Putamen (tissue), 1 donor: ENCODE data around the gene MAPKAPK3.

Experiments
- DNase-seq: peaks from one replicate; pipeline ENCODE4 v3.0.0-alpha.2; 2016; ENCODE audit warnings: low spot score

Gene MAPKAPK3

GRCh38 chr3:50587806-50588758 lies 28.9 kb upstream of the MAPKAPK3 start:
- no peak for DNase-seq

DNA sequence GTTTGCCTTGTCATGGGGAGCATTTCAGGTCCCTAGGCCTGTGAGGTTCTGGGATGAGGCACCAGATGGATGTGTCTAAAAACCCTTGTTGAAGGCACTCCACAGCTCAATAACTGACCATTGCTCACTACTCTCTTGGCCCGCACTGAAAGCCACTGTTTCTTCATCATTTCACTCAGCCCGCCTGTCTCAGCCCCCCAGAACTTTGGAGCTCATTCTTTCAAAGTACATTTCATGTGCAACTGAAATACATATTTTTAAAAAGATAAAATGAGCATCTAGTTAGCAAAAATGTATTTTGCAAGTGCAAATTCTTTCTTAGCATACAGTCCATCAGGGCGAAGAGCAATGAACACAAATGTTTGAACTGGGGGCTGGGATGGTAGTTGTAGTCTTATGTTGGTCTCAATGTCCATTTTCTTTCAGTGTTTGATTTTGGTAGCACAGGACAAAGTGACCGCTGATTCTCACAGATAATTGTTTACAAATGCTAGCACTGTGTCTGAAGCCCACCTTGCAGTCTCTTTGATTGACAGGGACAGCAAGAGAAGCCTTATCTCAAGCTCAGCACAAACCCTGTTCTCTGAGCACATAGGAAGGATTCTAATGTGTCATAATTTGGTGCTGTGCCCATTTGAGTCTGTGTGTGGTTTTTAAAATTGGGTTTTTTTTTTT lies 28.1 kb upstream of the MAPKAPK3 start:
- no peak for DNase-seq

GRCh38 chr3:50591196-50591741 lies 25.7 kb upstream of the MAPKAPK3 start:
- no peak for DNase-seq

GRCh38 chr3:50592568-50592967 lies 24.4 kb upstream of the MAPKAPK3 start:
- no peak for DNase-seq

DNA sequence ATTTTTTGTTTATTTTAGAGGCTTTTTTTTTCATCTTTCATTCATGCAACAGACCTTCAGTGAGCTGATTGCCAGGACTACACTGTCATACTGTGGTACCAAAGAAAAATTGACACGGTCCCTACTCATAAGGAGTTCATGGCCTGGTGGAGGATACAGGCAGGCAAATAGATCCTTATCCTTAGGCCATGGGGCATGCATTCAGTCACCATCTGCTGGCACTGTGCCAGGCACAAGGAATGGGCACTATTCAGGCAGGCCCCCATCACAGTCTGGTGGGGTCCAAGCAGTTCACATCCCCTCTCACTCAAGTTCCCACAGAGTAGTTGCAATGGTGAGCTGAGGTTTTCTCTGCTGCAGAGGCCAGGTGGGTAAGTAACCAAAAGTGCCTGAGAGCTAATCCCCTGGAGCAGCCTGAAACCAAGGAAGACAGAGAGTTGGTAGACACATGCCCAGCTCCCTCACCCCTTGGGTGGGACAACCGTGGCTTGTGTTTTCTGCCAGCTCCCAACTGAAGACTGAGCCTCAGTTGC lies 22.6 kb upstream of the MAPKAPK3 start:
- no peak for DNase-seq

- DNase-seq, result no peak
These were observed 17.7 kb upstream of the MAPKAPK3 start for GRCh38 chr3:50599115-50599715.

GRCh38 chr3:50599716-50600118 lies 17.2 kb upstream of the MAPKAPK3 start:
- no peak for DNase-seq

DNA sequence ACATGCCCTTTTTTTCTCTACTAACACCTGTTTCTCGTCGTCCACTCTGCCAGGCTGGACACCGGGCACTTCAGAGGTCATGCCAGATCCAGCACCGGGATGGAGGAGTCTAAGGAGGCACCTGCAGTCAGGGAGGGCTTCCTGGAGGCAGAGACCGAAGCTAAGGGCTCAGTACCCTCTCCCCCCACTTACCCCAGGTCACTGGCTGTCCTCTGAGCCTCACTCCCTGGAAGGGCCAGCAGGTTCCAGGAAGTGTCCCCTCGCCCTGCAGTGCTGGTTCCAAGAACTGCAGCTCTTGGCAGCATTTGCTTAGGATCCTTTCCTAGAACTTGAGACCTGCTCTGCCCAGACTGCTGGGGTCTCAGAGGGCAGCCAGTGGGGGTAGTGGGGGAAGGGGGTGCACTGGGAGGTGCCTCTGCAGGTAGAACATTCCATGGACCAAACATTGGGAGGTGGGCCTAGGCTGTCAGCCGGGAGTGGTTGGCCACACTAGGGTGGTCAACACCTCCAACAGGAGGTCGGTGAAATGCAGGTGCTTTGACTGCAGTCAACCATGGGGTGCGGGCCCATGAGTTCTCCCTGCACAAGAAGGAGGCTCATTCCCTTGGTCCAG lies 16.7 kb upstream of the MAPKAPK3 start:
- DNase-seq, result no peak

GRCh38 chr3:50600841-50601591 lies 15.9 kb upstream of the MAPKAPK3 start:
- DNase-seq, result peak; percentile 75

GRCh38 chr3:50602595-50603191 lies 14.3 kb upstream of the MAPKAPK3 start:
- no peak for DNase-seq

- no peak for DNase-seq
These were observed 13.5 kb upstream of the MAPKAPK3 start for GRCh38 chr3:50603261-50604109.

DNA sequence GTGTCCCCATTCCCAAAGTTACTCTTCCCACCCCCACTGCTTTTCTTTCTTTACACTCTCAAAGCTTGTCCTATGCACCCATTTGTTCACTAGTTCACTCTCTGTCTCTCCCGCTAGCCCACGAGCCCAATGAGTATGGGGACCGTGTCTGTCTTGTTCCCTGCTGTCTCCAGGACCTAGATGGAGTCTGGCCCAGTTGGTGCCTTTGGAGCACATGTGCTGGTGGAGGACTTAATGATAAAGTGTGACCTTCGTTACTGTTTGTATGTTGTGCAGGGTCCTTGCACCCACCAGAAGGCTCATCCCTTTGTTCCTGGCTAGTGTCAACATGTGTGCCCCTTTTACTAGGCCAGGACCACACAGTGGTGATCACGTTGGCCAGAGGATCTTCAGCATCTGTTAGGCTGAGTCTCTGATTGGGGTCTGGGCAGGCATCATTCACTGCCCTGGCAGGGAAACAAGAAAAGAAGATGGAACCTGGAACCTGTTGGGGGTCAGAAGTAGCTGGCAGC lies 12.8 kb upstream of the MAPKAPK3 start:
- no peak for DNase-seq

- no peak for DNase-seq
These were observed 12.0 kb upstream of the MAPKAPK3 start for GRCh38 chr3:50604628-50605588.

GRCh38 chr3:50605901-50606326 lies 11.0 kb upstream of the MAPKAPK3 start:
- DNase-seq, result no peak

DNA sequence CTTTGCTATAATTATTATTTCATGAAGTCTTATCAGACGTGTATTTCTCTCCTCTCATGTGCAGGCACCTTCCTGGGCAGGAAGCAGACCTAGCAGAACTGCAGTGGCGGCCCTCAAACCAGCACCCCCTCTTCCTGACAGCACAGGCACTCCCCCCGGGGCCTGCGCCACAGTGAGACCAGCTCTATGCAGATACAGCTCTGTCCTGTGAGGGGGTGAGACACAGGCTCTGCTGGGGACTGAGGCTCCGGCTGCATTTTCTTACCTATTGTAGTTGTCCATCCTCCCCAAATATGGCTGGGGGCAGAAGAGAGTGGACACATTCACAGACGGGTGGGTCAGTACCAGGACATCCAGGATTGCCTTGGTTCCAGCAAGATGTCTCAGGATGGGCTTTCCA lies 10.4 kb upstream of the MAPKAPK3 start:
- DNase-seq, result no peak

GRCh38 chr3:50607271-50608091 lies 9.5 kb upstream of the MAPKAPK3 start:
- no peak for DNase-seq

DNA sequence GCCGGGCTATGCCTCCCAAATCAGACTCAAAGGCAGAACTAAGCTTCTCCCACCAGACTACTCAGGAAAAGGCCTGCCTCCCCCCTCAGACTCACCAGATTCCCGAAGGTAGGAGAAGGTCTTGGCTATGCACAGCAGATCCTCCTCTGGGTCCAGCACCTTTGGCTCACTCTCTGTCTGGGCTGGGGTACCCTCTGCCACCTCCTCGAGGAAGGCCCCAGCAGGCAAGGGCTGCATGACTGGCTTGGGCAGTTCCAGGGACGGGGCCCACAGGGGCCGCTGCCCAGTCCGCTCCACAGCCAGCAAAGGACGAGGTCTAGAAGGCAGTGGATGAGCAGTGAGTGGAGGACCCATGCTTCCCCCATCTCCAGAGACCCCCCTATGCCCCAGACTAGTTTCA lies 8.7 kb upstream of the MAPKAPK3 start:
- DNase-seq, result no peak
